Progenitor cell of endocrine pancreas (in vitro differentiated cells): ENCODE results near the gene PCSK9. TPM values are rescaled to one million over a fixed set of nuclear protein-coding genes. Genes with fewer than 3 reads are reported as not detected.

Experiments used
- DNase-seq: peaks from one replicate; pipeline ENCODE4 v3.0.0; 2021; ENCODE audit warnings: low spot score; ENCODE audit not compliant: unreplicated experiment
- H3K27ac Mint-ChIP-seq: 2 replicates; pipeline ENCODE4 v1.8.0; 2021; ENCODE audit warnings: mild to moderate bottlenecking, moderate library complexity, mixed read lengths
- H3K27me3 Mint-ChIP-seq: 2 replicates; pipeline ENCODE4 v1.8.0; 2021; ENCODE audit warnings: mixed read lengths
- H3K36me3 Mint-ChIP-seq: 2 replicates; pipeline ENCODE4 v1.8.0; 2022; ENCODE audit warnings: mixed read lengths; ENCODE audit not compliant: insufficient read depth
- H3K4me1 Mint-ChIP-seq: 2 replicates; pipeline ENCODE4 v1.8.0; 2021; ENCODE audit warnings: low read depth, mixed read lengths
- H3K4me3 Mint-ChIP-seq: 2 replicates; pipeline ENCODE4 v1.8.0; 2021; ENCODE audit warnings: low read depth, mild to moderate bottlenecking, moderate library complexity, mixed read lengths
- H3K9me3 Mint-ChIP-seq: 2 replicates; pipeline ENCODE4 v1.8.0; 2021; ENCODE audit warnings: low read depth, mixed read lengths
- CTCF ChIP-seq: fragments of 200-600 bp; sonication (generic); IDR thresholded peaks from one replicate; pipeline ENCODE4 v1.5.0; 2021; ENCODE audit warnings: antibody characterized with exemption, mild to moderate bottlenecking; ENCODE audit not compliant: unreplicated experiment
- total RNA-seq: library from RNA; stranded (reverse); gene quantifications from 2 replicates; pipeline ENCODE4 v1.2.1, GENCODE V29; 2021

Gene PCSK9
- total RNA-seq, 1 donor from 2014 or later, result 18.7 TPM

GRCh38 chr1:55037733-55038551, 1.4 kb upstream of the PCSK9 start:
- DNase-seq, result no peak
- Mint-ChIP-seq H3K27ac (no peak overlapping the region), H3K36me3 (peaks cover 5% of the 10 kb centered on the region), H3K27me3 (peaks cover 63% of the 10 kb centered on the region), H3K9me3 (no peaks in the 10 kb centered on the region), H3K4me3 (no peak overlapping the region), H3K4me1 (peaks cover 19% of the 10 kb centered on the region)
- no peak for TF ChIP-seq CTCF

GRCh38 chr1:55038552-55038838, 853 bp upstream of the PCSK9 start:
- Mint-ChIP-seq H3K27ac (no peak overlapping the region), H3K4me3 (no peak overlapping the region), H3K9me3 (no peaks in the 10 kb centered on the region), H3K4me1 (peaks cover 19% of the 10 kb centered on the region), H3K36me3 (peaks cover 5% of the 10 kb centered on the region), H3K27me3 (peaks cover 60% of the 10 kb centered on the region)
- DNase-seq, result no peak
- no peak for TF ChIP-seq CTCF

GRCh38 chr1:55038974-55039341, 390 bp upstream of the PCSK9 start:
- peaks cover 19% of the 10 kb centered on the region for H3K4me1 Mint-ChIP-seq
- H3K27me3 Mint-ChIP-seq, result peaks cover 59% of the 10 kb centered on the region
- H3K27ac Mint-ChIP-seq, result peak overlapping the region; percentile 35
- TF ChIP-seq CTCF, result no peak
- H3K9me3 Mint-ChIP-seq, result no peaks in the 10 kb centered on the region
- peaks cover 5% of the 10 kb centered on the region for H3K36me3 Mint-ChIP-seq
- peak overlapping the region; percentile 83 for H3K4me3 Mint-ChIP-seq
- no peak for DNase-seq

GRCh38 chr1:55040083-55040932, 960 bp downstream of the PCSK9 start:
- H3K4me3 Mint-ChIP-seq, result peak overlapping the region; percentile 83
- no peaks in the 10 kb centered on the region for H3K9me3 Mint-ChIP-seq
- H3K4me1 Mint-ChIP-seq, result peaks cover 18% of the 10 kb centered on the region
- peaks cover 5% of the 10 kb centered on the region for H3K36me3 Mint-ChIP-seq
- no peak for TF ChIP-seq CTCF
- H3K27ac Mint-ChIP-seq, result peak overlapping the region; percentile 81
- peaks cover 54% of the 10 kb centered on the region for H3K27me3 Mint-ChIP-seq
- no peak for DNase-seq

- Mint-ChIP-seq H3K4me1 (peaks cover 18% of the 10 kb centered on the region), H3K27ac (no peak overlapping the region), H3K27me3 (peaks cover 49% of the 10 kb centered on the region), H3K9me3 (no peaks in the 10 kb centered on the region), H3K4me3 (peak overlapping the region; percentile 83), H3K36me3 (peaks cover 6% of the 10 kb centered on the region)
- no peak for DNase-seq
- no peak for TF ChIP-seq CTCF
Measured at GRCh38 chr1:55040933-55041494, 1.7 kb downstream of the PCSK9 start.
